ENCODE results near the gene APH1A.

The APH1A gene

DNA sequence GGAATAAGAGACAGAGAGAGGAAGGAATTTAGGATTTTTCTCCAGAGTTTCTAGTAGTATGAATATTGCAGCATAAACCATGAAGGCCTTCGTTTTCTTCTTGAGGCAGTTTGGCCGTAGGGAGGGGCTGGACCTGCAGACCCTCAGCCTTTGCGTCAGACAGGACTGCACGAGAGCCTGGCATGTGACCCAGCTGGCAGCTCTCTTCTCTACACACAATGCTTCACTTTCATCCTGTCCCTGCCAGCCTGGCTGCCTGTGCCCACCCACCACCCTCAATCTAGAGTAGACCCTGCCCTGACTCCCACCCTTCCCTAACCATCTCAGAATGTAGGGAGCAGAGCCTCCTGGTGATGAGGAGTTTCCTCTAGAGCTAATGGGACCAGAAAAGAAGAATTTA, 9.6 kb downstream of the APH1A start:
- no peaks in the 10 kb centered on the region for H3K27me3 ChIP-seq (ENCODE audit: low read length)
- H3K9me3 ChIP-seq (ENCODE audit: insufficient read depth, low read length): no peaks in the 10 kb centered on the region
- no peaks in the 10 kb centered on the region for H3K36me3 ChIP-seq (ENCODE audit: low read length)
- H3K9me2 ChIP-seq (replicated peaks; ENCODE audit: insufficient read depth, low read length): no peaks in the 10 kb centered on the region
- H3F3A ChIP-seq (ENCODE audit: insufficient read depth): no peaks in the 10 kb centered on the region
- no peak overlapping the region for H3K27ac ChIP-seq (ENCODE audit: low read depth, low read length)
- H4K20me1 ChIP-seq (ENCODE audit: low read depth, low read length): no peaks in the 10 kb centered on the region
- no peak overlapping the region for H2AFZ ChIP-seq (ENCODE audit: low read depth, low read length, severe bottlenecking)
- no peak overlapping the region for H3K4me2 ChIP-seq (ENCODE audit: low read depth, low read length, poor library complexity, severe bottlenecking)
- no peaks in the 10 kb centered on the region for H3K79me2 ChIP-seq (ENCODE audit: insufficient read depth, low read length)
- no peak for TF ChIP-seq CTCF (IDR thresholded peaks at IDR 0.05; ENCODE audit: insufficient read depth, low read length, poor library complexity, severe bottlenecking)
- no peak for TF ChIP-seq EZH2phosphoT487 (conservative IDR thresholded peaks at IDR 0.05; ENCODE audit: low read length)
- H3K4me3 ChIP-seq (ENCODE audit: insufficient read depth, low read length, poor library complexity, severe bottlenecking): no peak overlapping the region
- H3K9ac ChIP-seq (ENCODE audit: low read length): no peak overlapping the region

DNA sequence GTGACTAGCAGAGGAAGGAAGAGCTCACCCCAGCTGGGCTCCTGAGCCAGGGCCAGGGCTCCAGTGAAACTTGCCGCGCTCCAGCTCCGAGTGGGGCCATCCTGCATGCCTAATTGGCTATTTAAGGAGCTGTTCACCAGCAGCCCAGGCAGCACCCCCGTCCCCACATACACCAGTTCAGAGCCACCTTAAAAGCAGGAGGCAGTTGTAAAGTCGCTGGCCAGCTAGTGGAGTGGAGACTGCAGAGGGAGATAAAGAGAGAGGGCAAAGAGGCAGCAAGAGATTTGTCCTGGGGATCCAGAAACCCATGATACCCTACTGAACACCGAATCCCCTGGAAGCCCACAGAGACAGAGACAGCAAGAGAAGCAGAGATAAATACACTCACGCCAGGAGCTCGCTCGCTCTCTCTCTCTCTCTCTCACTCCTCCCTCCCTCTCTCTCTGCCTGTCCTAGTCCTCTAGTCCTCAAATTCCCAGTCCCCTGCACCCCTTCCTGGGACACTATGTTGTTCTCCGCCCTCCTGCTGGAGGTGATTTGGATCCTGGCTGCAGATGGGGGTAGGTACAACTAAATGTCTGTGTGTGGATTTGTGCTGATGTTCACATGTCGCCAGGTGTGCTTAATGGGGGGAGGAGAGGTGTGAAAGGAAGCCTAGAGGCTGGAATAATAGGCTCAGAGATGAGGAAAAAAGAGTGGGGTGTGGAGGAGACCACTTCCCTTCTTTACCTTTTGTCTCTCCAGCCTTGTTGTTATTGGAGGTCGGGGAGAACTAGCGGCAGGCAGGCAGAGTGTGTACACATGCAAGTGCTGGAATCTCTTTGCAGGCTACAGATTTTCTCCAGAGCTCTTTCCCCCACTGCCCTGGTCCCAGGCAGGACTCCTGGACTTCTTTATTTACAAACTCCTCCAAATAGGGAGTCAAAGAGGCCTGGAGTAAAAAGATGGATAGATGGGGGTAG, 10.9 kb downstream of the APH1A start, which contains the start of gene CA14:
Gene CA14 (plus strand): TSS at position 151 of the 962 bp plus-strand sequence. CDS start 355 bp downstream, at position 506.
- Histone ChIP-seq H3K4me2 (ENCODE audit: low read depth, low read length, poor library complexity, severe bottlenecking) (no peak within 1 kb of the TSS), H3K79me2 (ENCODE audit: insufficient read depth, low read length) (no peaks in the 10 kb centered on the region), H3K9ac (ENCODE audit: low read length) (no peak within 1 kb of the TSS), H3K9me3 (ENCODE audit: insufficient read depth, low read length) (no peaks in the 10 kb centered on the region), H3K27ac (ENCODE audit: low read depth, low read length) (no peak within 1 kb of the TSS), H3F3A (ENCODE audit: insufficient read depth) (no peaks in the 10 kb centered on the region), H3K9me2 (replicated peaks; ENCODE audit: insufficient read depth, low read length) (no peaks in the 10 kb centered on the region), H4K20me1 (ENCODE audit: low read depth, low read length) (no peaks in the 10 kb centered on the region), H3K4me3 (ENCODE audit: insufficient read depth, low read length, poor library complexity, severe bottlenecking) (no peak within 1 kb of the TSS), H3K36me3 (ENCODE audit: low read length) (no peaks in the 10 kb centered on the region), H3K27me3 (ENCODE audit: low read length) (no peaks in the 10 kb centered on the region), H2AFZ (ENCODE audit: low read depth, low read length, severe bottlenecking) (no peak within 1 kb of the TSS)
- TF ChIP-seq CTCF (IDR thresholded peaks at IDR 0.05; ENCODE audit: insufficient read depth, low read length, poor library complexity, severe bottlenecking): no peak

DNA sequence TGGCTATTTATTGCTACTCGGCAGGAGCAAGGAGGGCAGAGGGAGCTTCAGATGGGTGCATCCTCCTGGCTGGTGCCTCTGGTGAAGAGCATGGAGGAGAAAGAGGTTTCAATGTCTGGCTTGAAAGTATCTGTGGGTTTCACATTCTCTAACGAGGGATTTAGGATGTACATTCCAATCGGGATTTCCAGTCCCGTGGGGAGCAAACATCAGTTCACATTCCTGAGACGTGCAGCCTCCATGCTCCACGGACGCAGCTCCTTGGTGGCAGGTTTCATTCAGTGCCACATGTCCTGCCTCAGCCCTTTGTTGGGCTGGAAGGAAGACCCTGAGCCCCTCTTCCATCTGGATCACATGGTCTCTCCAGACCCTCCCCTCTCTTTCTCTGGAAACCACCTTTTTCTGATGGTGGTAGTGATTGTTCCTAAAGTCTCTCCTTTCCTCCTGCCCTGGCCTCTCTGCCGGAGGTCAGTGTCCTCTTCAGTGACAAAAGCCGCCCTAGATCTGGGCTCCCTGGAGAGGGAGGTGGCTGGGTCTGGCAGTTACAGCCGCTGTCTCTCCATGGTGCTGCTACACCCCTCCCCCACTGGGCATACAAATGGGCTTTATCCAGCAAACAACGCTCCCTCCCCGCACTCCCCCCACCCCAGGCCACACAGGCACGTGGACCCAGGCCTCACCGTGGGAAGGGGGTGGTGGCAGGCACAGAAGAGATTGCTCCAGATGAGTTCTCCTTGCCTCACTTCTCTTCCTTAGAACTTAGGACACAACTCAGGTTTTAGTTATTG, 12.1 kb downstream of the APH1A start:
- Histone ChIP-seq H3K36me3 (ENCODE audit: low read length) (no peaks in the 10 kb centered on the region), H3K4me3 (ENCODE audit: insufficient read depth, low read length, poor library complexity, severe bottlenecking) (no peak overlapping the region), H3K27me3 (ENCODE audit: low read length) (no peaks in the 10 kb centered on the region), H3K27ac (ENCODE audit: low read depth, low read length) (no peak overlapping the region), H3K9me2 (replicated peaks; ENCODE audit: insufficient read depth, low read length) (no peaks in the 10 kb centered on the region), H3K79me2 (ENCODE audit: insufficient read depth, low read length) (no peaks in the 10 kb centered on the region), H2AFZ (ENCODE audit: low read depth, low read length, severe bottlenecking) (no peak overlapping the region), H3K4me2 (ENCODE audit: low read depth, low read length, poor library complexity, severe bottlenecking) (no peak overlapping the region), H3K9ac (ENCODE audit: low read length) (no peak overlapping the region), H3F3A (ENCODE audit: insufficient read depth) (no peaks in the 10 kb centered on the region), H4K20me1 (ENCODE audit: low read depth, low read length) (no peaks in the 10 kb centered on the region), H3K9me3 (ENCODE audit: insufficient read depth, low read length) (no peaks in the 10 kb centered on the region)
- TF ChIP-seq CTCF (IDR thresholded peaks at IDR 0.05; ENCODE audit: insufficient read depth, low read length, poor library complexity, severe bottlenecking): no peak
- no peak for TF ChIP-seq EZH2phosphoT487 (conservative IDR thresholded peaks at IDR 0.05; ENCODE audit: low read length)

Measured in SU-DHL-6 (cell line).